HL-60 (cell line): Measurements from ENCODE around the gene PTPRN2.

Experiments used
- CTCF ChIP-seq: IDR thresholded peaks from one replicate; pipeline ENCODE4 v1.5.1; 2011; ENCODE audit warnings: low read length, control low read depth, inconsistent platforms; ENCODE audit not compliant: insufficient read depth
- POLR2AphosphoS5 ChIP-seq: IDR thresholded peaks from 2 replicates; pipeline ENCODE4 v1.6.1; 2012; ENCODE audit warnings: low read depth
- REST ChIP-seq: IDR thresholded peaks from 2 replicates; pipeline ENCODE4 v1.6.1; 2012; ENCODE audit warnings: low read depth; ENCODE audit not compliant: insufficient replicate concordance
- SPI1 ChIP-seq: IDR thresholded peaks from 2 replicates; pipeline ENCODE4 v1.6.1; 2012; ENCODE audit warnings: low read depth, mild to moderate bottlenecking, borderline replicate concordance

- TF ChIP-seq CTCF, result no peak
- TF ChIP-seq REST, result no peak
- TF ChIP-seq POLR2AphosphoS5, result no peak
- no peak for TF ChIP-seq SPI1
Measured at GRCh38 chr7:157713591-157713990, 874.0 kb downstream of the PTPRN2 start.
